ENCODE results near the gene MSRB3.

The MSRB3 gene

GRCh38 chr12:65407388-65408149 is 129.1 kb downstream of the MSRB3 start:
- no peak for DNase-seq (ENCODE audit: extremely low read depth, low read depth)
- no peak for TF ChIP-seq CTCF (IDR thresholded peaks at IDR 0.05; ENCODE audit: low read depth, low read length, missing control alignments)
- no peak overlapping the region for H3K4me3 ChIP-seq (replicated peaks; ENCODE audit: low read depth, low read length)

- no peak overlapping the region for H3K4me3 ChIP-seq (replicated peaks; ENCODE audit: low read depth, low read length)
- no peak for TF ChIP-seq CTCF (IDR thresholded peaks at IDR 0.05; ENCODE audit: low read depth, low read length, missing control alignments)
- no peak for DNase-seq (ENCODE audit: extremely low read depth, low read depth)
Measured at GRCh38 chr12:65408441-65408840, 130.0 kb downstream of the MSRB3 start.

- H3K4me3 ChIP-seq (replicated peaks; ENCODE audit: low read depth, low read length), result no peak overlapping the region
- TF ChIP-seq CTCF (IDR thresholded peaks at IDR 0.05; ENCODE audit: low read depth, low read length, missing control alignments), result no peak
- no peak for DNase-seq (ENCODE audit: extremely low read depth, low read depth)
Measured at GRCh38 chr12:65409726-65410125, 131.2 kb downstream of the MSRB3 start.

- H3K4me3 ChIP-seq (replicated peaks; ENCODE audit: low read depth, low read length), result no peak overlapping the region
- no peak for TF ChIP-seq CTCF (IDR thresholded peaks at IDR 0.05; ENCODE audit: low read depth, low read length, missing control alignments)
- DNase-seq (ENCODE audit: extremely low read depth, low read depth), result no peak
Measured at GRCh38 chr12:65411171-65411570, 132.7 kb downstream of the MSRB3 start.

- no peak for TF ChIP-seq CTCF (IDR thresholded peaks at IDR 0.05; ENCODE audit: low read depth, low read length, missing control alignments)
- DNase-seq (ENCODE audit: extremely low read depth, low read depth), result no peak
Measured at GRCh38 chr12:65414526-65414925, 136.0 kb downstream of the MSRB3 start.

GRCh38 chr12:65415826-65416225 is 137.3 kb downstream of the MSRB3 start:
- no peak overlapping the region for H3K4me3 ChIP-seq (replicated peaks; ENCODE audit: low read depth, low read length)
- no peak for DNase-seq (ENCODE audit: extremely low read depth, low read depth)
- no peak for TF ChIP-seq CTCF (IDR thresholded peaks at IDR 0.05; ENCODE audit: low read depth, low read length, missing control alignments)

More at GRCh38 chr12:65414526-65414925, 136.0 kb downstream of the MSRB3 start:
- H3K4me3 ChIP-seq (replicated peaks; ENCODE audit: low read depth, low read length), result no peak overlapping the region

Measured in HFF-Myc (cell line).